HG02798 (cell line): Measurements from ENCODE around the gene MBNL1.
"Not testable (repeated sequence)": the region's sequence is repeated elsewhere in the genome, so short reads cannot be mapped to it uniquely, and the experiment has no call there.

Source experiments
- ATAC-seq: cut with Tn5 transposase; IDR thresholded peaks from one replicate; pipeline ENCODE4 v1.9.1; 2021; ENCODE audit warnings: mild to moderate bottlenecking; ENCODE audit not compliant: unreplicated experiment, poor library complexity

MBNL1 gene

DNA sequence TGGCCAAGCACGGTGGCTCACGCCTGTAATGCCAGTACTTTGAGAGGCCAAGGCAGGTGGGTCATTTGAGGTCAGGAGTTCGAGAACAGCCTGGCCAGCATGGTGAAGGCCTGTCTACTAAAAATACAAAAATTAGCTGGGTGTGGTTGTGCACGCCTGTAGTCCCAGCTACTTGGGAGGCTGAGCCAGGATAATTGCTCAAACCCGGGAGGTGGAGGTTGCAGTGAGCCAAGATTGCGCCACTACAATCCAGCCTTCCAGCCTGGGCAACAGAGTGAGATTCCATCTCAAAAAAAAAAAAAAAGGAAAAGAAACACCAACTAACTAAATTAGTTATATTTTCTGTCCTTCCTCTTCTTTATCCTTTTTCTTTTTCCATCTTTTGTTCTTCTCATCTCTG is 68.6 kb downstream of the MBNL1 start:
- ATAC-seq = not testable (repeated sequence)

DNA sequence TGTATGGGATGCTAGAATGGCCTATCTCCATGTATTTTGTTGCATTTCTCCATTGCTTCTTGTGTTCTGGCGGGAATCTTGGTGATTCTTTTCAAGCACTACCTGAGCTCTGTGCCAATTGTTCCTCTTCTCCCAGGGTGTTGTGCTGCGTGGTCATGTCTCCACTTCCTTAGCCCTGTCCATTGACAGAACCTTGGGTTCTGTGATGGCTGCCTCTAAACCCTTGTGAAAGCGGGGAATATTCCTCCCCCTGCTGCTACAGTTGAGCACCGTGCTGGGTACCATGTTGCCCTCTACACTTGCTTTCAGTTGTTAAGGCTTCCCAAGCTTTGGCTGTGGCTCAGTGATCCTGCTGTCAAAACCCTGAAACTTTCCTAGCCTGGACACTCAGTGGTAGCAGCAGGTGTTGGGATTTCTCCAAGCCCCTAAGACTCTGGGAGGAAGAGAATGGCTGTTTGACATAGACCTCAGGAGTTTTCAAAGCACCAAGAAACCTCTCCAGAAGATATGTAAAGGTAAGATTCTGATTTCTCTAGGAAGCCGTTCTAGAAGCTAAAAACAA is 69.5 kb downstream of the MBNL1 start:
- no peak for ATAC-seq

DNA sequence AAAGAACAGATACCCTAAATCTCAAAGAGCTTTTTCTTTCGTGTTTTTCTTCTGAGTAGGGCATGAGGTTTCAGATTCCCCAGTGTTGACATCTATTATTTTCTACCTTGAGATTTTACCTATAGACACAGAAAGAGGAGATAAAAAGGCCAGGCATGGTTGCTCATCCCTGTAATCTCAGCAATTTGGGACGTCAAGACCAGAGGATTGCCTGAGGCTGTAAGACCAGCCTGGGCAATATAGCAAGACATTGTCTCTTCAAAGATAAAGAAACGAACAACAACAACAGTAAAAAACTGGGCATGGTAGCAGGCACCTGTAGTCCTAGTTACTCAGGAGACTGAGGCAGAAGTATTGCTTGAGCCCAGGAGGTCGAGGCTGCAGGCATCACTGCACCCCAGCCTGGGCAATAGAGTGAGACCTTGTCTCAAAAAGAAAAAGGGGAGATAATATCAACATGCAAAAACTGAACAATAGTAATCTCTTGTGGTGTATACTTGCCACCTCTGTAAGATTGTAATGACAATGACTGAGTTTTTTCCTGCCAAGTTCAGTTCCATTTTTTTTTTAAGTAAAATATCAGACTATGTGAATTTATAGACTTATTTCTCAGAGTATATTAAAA is 71.3 kb downstream of the MBNL1 start:
- ATAC-seq = no peak

DNA sequence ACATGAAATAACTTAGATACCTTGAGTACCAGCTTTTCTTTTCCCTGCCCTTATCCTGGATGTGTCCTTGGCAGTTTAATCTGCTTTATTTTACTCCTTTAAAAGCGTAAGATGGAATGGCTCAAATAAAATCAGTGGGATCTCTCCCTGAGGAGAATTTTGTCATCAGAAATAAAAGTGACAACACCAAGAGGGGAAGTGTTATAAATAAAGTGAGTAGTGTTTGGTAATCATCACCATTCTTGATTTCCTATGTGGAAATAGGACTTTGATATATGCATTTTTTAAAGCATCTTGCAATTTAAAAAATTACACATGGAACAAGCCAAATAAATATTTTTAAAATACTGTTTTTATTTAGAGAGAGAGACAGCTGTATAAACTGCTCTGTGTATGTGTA is 76.5 kb downstream of the MBNL1 start:
- ATAC-seq = no peak

DNA sequence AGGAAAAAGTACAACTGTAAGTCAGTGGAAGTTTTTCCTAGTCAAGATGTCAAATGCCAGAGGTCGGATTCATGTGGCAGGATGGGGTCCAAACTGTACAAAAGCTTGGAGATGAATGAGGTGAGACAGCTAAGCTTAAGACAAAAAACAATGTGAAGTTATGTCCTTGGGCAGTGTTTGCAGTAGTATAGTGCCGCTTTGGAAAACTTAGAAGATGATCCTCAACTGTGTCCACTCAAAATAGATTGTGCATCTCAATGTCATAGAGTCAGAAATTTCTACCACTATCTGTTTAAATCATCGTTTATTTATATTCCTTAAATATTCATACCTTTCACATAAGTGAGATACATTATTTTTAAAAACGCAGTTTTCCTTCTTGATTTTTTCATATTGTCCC is 77.3 kb downstream of the MBNL1 start:
- ATAC-seq = no peak

DNA sequence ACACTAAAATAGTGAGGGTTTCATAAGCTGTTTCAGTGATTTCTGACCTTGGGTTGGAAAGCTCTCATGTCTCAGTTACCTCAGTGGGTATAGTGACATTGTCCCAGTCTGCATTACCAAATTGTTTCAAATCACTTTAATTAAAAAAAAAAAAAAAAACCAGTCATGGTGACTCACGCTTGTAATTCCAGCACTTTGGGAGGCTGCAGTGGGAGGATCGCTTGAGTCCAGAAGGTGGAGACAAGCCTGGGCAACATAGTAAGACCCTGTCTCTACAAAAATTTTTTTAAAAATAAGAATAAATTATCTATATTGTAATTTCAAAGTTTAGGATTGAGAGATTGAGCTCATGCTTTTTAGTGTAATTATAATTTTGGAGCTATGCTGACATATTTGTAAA is 78.0 kb downstream of the MBNL1 start:
- no peak for ATAC-seq

DNA sequence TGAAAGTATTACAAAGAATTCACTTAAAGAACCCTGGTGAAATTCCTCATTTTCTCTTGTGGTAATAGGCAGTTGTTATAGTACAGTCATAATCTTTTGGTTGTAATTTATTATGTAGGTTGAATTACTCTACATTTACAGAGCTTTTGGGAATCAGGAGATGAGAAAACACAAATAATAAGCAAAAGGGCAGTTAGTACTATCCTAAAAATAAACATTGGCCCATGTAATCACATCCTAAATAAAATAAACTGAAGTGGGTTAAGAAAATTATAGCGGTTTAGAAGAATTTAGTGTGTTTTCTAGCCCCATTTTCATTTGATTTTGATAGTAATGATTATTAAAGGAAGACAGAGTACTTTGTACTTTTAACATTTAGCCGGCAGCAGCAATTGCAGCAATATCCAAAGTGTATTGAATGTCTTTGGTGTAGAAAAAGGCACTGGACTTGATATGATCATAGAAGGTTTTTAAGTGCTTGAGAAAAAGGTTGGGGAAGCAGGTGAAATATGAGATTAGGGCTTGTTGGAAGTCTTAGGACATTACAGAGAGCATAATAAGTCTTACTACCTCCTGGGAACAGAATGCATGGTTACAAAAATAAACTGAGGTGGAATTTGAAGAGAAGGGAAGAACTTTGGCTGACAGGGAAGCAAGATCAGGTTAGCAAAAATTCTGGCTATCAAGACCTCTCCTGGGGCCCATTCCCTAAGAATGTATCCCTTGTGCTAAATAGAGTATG is 79.9 kb downstream of the MBNL1 start:
- ATAC-seq = no peak

DNA sequence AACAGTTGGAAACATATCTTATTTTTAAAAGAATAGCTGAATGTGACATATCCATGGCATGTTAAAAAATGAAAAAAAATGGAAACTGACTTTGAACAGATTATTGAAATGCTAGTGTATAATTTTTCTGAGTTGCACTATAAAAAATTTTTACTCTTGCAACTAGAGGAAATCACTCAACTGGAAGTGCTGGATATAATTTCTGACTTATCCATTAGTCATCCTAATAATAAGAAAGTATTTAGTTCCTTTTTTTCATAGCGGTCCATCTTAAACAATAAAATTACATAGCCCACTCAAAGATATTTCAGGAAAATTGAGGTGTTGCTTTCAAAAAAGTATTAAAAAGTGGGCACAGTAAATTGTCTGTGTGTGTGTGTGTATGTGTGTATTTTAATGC is 80.7 kb downstream of the MBNL1 start:
- no peak for ATAC-seq

DNA sequence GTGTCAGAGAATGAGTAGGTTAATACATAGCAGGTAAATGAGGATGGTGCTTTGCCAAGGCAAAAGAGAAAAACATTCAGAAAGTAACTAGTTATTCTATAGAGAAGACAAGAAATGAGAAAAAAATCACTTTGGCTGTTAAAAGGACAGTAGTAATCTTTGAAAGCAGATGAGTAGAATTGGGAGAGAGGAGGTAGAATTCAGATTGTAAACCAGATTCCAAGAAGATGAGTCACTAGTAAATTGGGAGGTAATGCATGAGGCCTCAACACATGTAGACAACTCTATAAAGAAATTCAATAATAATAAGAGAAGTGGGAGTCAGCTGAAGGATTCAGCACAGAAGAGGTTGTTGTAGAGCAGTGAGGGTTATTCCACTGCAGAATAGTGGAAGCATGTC is 81.4 kb downstream of the MBNL1 start:
- no peak for ATAC-seq

DNA sequence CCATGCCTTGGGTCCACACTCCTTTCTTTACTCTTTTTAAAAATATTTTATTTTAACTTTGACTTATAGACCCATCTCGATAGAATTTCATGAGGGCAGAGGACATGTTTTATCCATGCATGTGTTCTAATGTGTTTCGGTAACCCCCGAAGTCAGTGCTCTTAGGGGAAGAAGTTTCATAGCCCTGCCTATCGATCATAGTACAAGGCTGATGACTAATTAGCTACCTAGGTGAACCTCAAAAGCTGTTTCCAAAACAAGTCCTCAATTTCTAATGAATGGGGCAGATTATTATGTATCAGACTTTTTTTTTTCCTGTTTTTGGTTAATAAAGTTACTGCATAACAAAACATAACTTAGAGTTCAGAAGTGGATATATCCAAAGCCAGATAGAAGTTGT is 82.0 kb downstream of the MBNL1 start:
- ATAC-seq = no peak

DNA sequence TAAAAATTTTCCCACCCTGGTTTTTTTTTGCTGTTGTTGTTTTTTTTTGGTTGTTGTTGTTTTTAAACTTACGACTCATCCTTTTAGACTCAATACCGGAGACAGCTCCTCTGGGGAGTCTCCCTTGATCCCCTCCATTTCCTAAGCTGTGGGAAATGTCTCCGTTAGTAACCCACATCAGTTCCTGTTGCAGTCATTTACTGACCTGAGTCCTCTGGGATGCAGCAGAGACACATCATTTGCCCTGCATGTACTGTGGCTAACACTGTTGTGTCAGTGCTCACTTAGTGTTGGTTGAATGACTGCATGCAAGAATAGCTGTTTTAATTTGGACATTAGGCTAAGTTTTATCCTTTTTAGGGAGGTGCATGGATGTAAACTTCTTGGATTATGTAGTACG is 83.8 kb downstream of the MBNL1 start:
- ATAC-seq = no peak

DNA sequence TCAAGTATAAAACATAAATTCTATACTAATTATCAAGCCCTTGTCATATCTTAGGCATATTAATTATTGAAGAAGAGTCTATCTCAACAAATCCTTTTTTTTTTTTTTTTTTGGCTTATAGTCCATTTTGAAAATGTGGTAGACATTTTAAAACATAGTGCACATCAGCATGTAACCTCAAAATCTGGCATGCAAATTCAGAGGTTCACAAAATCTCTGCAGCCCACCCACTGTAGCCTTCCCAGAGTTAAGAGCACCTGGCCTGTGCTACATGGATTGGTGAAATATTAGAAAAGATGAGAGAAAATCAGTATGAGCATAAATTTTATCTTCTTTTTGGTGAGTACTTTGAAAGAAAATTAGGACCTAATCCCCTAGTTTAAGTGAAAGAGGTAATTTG is 84.8 kb downstream of the MBNL1 start:
- no peak for ATAC-seq

DNA sequence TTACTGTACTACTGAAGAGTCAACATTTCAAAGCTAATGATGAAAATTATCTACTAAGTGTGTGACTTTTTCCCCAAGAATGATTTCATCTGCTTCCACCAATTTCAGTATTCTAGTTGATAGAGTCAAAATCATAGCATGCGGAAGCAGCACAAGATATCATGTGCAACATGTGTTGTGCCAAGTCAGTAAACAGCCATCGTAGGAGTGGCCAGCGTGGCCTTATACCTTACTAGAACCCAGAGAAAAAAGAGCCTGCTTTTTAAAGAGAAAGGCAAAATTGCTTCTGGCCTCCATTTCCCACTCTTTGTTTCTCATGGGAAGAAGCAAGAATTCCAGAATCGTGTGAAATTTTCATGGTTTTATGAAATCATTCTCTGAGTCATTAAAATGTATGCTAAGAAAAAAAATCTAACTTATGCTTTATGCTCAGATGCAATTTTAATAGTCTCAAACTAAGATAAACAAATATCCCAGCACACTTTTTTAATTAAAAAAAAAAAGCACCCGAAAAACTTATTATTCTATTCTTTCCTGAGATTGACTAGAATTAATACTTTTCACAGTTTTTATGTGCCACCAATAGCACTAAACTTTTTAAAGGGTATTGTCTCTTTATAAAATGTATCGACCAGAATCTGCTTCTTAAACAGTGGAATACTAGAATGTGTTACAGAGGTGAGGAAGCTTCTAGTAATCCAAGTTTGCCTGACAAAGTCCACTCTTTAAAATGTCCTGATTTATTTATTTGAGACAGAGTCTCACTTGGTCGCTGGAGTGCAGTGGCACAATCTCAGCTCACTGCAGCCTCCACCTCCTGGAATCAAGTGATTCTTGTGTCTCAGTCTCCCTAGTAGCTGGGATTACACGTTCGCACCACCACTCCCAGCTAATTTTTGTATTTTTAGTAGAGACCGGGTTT is 87.3 kb downstream of the MBNL1 start:
- no peak for ATAC-seq

DNA sequence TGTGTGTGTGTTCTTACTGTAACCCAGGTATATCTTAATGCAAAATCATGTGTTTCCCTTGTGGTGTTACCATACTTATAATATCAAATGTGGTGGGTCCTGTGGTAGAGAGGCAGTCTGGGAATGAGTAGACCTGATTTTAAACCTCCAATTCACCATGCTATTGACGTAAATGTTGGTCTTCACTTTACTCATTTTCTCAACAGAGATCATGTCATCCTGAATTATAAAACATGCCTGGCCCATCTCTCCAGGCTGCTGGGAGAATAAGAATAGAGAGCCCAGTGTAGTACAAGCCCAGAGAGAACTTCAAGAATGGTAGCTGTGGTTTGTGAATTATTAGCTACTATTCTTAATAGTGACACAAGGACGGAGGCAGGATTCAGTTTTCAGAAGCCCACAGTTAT is 88.1 kb downstream of the MBNL1 start:
- peak; percentile 68 for ATAC-seq

DNA sequence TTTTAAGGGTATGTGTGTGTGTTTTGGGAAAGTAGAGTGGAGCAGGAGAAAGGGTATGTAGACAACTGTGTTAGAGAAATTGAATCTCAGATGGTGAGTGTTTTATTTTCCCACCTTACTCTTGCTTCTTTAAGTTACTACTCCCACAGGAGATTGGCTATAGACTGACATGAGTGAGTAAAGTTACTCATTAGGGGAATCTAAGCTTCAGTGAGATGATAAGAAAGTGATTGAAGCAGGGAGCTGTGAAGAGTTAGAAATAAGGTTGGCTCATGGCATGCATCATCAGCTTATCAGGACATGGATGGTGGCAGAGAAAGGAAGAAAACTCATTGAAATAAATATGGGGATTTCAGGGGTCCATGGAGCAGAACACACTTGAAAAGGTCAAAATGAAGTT is 88.9 kb downstream of the MBNL1 start:
- ATAC-seq = no peak

DNA sequence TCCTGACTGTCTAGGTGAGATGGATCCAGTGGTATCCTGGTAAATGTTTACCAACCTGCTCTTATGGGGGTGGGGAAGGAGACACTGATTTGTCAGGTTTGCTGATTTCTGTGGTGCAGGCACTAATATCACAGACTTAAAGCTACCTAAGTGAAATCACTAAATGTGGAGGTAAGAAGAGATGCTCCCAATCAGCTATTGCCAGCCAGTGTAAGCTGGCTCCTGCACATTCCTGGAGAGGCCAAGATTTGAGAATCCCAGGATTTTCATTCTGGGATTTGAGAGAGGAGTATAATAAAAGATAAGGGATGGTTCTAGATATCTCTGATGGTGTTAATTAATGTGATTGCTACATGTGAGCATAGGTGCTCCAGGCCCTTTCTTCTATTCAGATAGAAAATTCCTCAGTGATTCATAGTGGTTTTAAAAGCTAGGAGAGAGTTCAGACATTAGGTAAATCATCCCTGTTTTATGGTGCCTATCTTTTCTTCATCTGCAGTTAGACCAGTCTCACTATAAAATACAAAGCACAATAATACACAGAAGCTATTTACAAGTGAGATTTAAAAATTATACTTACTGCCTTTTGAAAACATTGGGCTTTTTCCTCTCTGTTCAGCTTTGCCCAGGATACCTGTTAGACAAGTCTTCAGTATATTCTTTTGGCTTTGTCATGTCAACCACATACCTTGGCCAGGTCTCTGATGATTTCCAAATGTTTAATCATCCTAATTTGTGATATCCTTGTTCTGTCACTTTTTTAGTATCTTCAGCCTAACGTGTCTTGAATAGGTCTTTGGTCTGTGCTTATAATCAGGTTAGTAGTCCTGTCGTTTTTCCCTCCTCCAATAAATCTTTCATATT is 90.9 kb downstream of the MBNL1 start:
- no peak for ATAC-seq

DNA sequence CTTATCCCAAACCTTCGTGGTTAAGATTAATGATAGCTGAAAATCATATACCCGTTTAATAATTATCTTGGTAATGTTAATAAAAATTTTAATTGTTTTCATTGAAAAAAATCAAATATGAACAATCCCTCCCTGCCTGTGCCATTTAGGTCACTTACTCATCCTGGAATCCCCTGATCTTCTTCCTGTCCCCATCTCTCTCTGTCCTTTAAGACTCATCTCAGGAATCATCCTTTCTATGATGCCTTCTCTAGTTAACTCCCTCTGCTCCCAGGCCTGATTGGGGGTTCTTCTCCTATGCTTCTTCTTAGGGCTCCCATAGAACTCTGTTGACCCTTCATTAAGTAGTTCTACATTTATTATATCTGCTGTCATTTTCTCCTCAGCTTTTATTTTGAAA is 91.6 kb downstream of the MBNL1 start:
- no peak for ATAC-seq

DNA sequence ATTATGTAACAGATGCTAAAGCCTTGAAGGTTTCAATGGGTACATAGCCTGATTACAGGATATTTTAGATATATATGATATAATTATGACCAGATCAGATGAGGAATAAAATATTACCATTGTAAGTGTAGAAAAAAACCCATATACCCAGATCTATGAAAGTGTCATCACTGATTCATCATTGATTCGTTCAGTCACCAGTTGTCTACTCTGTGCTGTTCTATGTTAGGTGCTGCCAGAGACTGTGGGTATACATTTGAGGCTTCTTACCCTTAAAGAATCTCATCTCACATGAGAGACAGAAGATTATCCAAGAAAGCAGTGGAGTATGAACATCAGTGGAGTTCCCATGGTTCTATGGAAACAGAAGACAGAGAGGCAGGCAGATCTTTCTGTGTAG is 92.2 kb downstream of the MBNL1 start:
- no peak for ATAC-seq

DNA sequence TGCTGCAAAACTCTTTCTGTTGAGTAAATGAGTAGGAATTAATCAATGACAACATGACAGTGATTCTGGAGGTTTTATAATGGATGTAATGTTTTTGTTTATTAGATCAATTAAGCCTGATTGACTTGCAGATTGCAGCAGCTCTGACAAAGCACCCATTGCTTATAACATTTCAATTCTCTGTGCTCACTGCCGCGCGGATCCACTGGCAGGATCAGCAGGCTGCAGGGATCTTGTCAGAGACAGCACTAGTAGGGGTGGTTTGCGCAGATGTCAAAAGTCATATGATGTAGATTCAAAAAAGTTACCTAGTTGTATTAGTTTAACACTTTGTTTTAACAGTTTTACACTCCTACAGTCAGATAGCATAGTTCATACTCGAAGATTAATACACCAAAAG is 93.4 kb downstream of the MBNL1 start:
- no peak for ATAC-seq

DNA sequence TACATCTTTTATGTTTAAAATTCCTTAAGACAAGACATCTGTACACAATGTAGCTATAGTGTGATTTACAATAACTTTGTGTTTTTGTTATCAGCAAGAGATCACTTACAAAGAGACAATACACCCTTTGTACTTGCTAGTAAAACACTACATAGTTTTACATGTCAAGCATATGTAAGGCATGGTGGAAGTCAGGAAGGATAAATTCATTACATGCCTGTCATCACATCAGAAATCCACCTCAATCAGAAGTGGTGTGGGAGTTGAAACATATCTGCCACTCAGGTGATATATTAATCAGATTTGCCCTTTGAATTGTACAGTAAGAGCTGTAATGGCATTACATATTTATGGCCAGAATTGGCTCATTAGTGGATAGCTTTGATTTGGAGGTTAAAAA is 95.5 kb downstream of the MBNL1 start:
- no peak for ATAC-seq
